AG04449 (cell line): ENCODE data around the gene SPTBN1.

Source experiments
- CTCF ChIA-PET: fragments of 350-600 bp; formaldehyde crosslinking; extraction: SDS; loops from one replicate; lab custom pipeline; 2021; ENCODE audit warnings: antibody characterized with exemption; lab: Yijun Ruan, JAX
- POLR2A ChIA-PET: fragments of 400-600, 350-600 bp; formaldehyde crosslinking; extraction: SDS; loops from one replicate; lab custom pipeline; 2020; ENCODE audit warnings: antibody characterized with exemption, inconsistent platforms; lab: Yijun Ruan, JAX
- DNase-seq: peaks from one replicate; pipeline ENCODE4 v3.0.0-alpha.2; 2010; ENCODE audit warnings: low read depth, low spot score
- H3K4me3 ChIP-seq: 2 replicates; pipeline ENCODE4 v1.5.1; 2011; ENCODE audit warnings: low read depth, mild to moderate bottlenecking, control low read depth, low read length
- CTCF ChIP-seq: IDR thresholded peaks from one replicate; pipeline ENCODE4 v1.5.1; 2011; ENCODE audit warnings: mild to moderate bottlenecking, moderate library complexity, low read length, control low read depth, inconsistent platforms; ENCODE audit not compliant: insufficient read depth; ENCODE audit errors: missing control alignments

Gene SPTBN1

GRCh38 chr2:54605836-54606235 is 149.7 kb downstream of the SPTBN1 start:
- ChIA-PET CTCF (interaction anchor here (0.7 to 1.2 kb wide), 4 partner anchors 8 to 81 kb away, joined by 3 to 7 read pairs (median 3); no protein-coding TSS in a partner anchor), POLR2A (interaction anchor here (0.6 kb wide), 1 partner anchor 52 kb away, joined by 3 read pairs; no protein-coding TSS in a partner anchor)
- no peak for DNase-seq
- no peak overlapping the region for H3K4me3 ChIP-seq
- no peak for TF ChIP-seq CTCF

GRCh38 chr2:54606393-54606958 is 150.3 kb downstream of the SPTBN1 start:
- POLR2A ChIA-PET: no interaction called here
- H3K4me3 ChIP-seq: no peak overlapping the region
- TF ChIP-seq CTCF: no peak
- no peak for DNase-seq
- CTCF ChIA-PET: interaction anchor here (0.9 kb wide), 1 partner anchor 82 kb away, joined by 3 read pairs; no protein-coding TSS in a partner anchor

GRCh38 chr2:54608224-54608623 is 152.1 kb downstream of the SPTBN1 start:
- no peak for TF ChIP-seq CTCF
- no peak for DNase-seq
- POLR2A ChIA-PET: no interaction called here
- CTCF ChIA-PET: interaction anchor here (0.8 to 1.0 kb wide), 2 partner anchors 9 to 446 kb away, joined by 3 to 4 read pairs; no protein-coding TSS in a partner anchor
- H3K4me3 ChIP-seq: no peak overlapping the region

GRCh38 chr2:54609241-54609640 is 153.1 kb downstream of the SPTBN1 start:
- H3K4me3 ChIP-seq: no peak overlapping the region
- ChIA-PET POLR2A (no interaction called here), CTCF (no interaction called here)
- TF ChIP-seq CTCF: no peak
- no peak for DNase-seq

GRCh38 chr2:54609647-54610046 is 153.5 kb downstream of the SPTBN1 start:
- H3K4me3 ChIP-seq: no peak overlapping the region
- ChIA-PET CTCF (no interaction called here), POLR2A (no interaction called here)
- TF ChIP-seq CTCF: no peak
- DNase-seq: no peak

GRCh38 chr2:54610700-54611099 is 154.6 kb downstream of the SPTBN1 start:
- DNase-seq: no peak
- no peak for TF ChIP-seq CTCF
- H3K4me3 ChIP-seq: no peak overlapping the region
- ChIA-PET POLR2A (no interaction called here), CTCF (no interaction called here)
